HG03378 (cell line): ENCODE measurements around the gene URB1.
A peak's percentile ranks its signal among the peaks of the same experiment; 100 is the strongest.
"Not testable (repeated sequence)": the region's sequence is repeated elsewhere in the genome, so short reads cannot be mapped to it uniquely, and the experiment has no call there.

ENCODE experiments used
- ATAC-seq: cut with Tn5 transposase; IDR thresholded peaks from one replicate; pipeline ENCODE4 v1.9.1; 2021; ENCODE audit warnings: mild to moderate bottlenecking, moderate library complexity; ENCODE audit not compliant: unreplicated experiment

Gene URB1

GRCh38 chr21:32302560-32302959 lies 90.3 kb downstream of the URB1 start:
- no peak for ATAC-seq

- ATAC-seq: no peak
These were observed 91.2 kb downstream of the URB1 start for GRCh38 chr21:32301596-32301995.

- ATAC-seq: no peak
These were observed 92.6 kb downstream of the URB1 start for GRCh38 chr21:32300117-32300681.

GRCh38 chr21:32299695-32300094 lies 93.1 kb downstream of the URB1 start:
- no peak for ATAC-seq

GRCh38 chr21:32298658-32299081 lies 94.1 kb downstream of the URB1 start, which contains the start of gene MRAP:
Gene MRAP, plus strand, starts transcription at chr21:32298855. Its CDS starts 117 bp downstream, at chr21:32298972.
- no peak for ATAC-seq

GRCh38 chr21:32298148-32298559 lies 94.7 kb downstream of the URB1 start:
- ATAC-seq: no peak

GRCh38 chr21:32297449-32297848 lies 95.4 kb downstream of the URB1 start:
- no peak for ATAC-seq

GRCh38 chr21:32285476-32285875 lies 107.3 kb downstream of the URB1 start:
- ATAC-seq: no peak

- ATAC-seq: no peak
These were observed 109.8 kb downstream of the URB1 start for GRCh38 chr21:32282992-32283391.

GRCh38 chr21:32281531-32281930 lies 111.3 kb downstream of the URB1 start:
- ATAC-seq: no peak

GRCh38 chr21:32279377-32279680 lies 113.5 kb downstream of the URB1 start:
- no peak for ATAC-seq

GRCh38 chr21:32278518-32279376 lies 114.1 kb downstream of the URB1 start, which contains the start of gene MIS18A:
Gene MIS18A, minus strand, starts transcription at chr21:32279049. Its CDS starts 35 bp downstream, at chr21:32279014.
- peak; percentile 80 for ATAC-seq

GRCh38 chr21:32278103-32278502 lies 114.7 kb downstream of the URB1 start:
- peak; percentile 25 for ATAC-seq

- no peak for ATAC-seq
These were observed 116.1 kb downstream of the URB1 start for GRCh38 chr21:32276671-32277070.

GRCh38 chr21:32270748-32271147 lies 122.1 kb downstream of the URB1 start:
- no peak for ATAC-seq

GRCh38 chr21:32265321-32265720 lies 127.5 kb downstream of the URB1 start:
- ATAC-seq: not testable (repeated sequence)

- no peak for ATAC-seq
These were observed 130.9 kb downstream of the URB1 start for GRCh38 chr21:32261929-32262328.
